ENCODE results near the gene VPS33A. TPM values are rescaled to one million over a fixed set of nuclear protein-coding genes. Genes with fewer than 3 reads are reported as not detected.

VPS33A gene
- total RNA-seq, 1 donor from 2014 or later: 34.3 TPM

DNA sequence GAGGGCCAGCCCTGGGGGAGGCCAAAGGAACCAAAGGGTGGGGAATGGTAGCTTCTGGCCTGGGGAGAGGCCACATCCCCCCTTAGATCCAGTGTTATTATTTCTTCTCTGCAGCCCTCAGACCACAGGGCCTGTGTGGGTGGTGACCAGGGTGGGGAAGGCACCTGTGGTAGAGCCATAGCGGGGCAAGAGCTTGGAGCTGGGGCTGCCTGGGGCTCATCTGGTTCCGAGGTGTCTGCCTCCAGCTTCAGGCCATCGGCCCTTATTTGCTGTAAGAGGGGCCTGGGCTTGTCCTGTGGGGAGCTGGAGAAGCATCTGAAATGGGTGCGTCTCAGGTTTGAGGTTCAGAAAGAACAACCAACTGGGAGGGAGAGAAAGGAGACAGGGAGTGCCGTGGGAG is 64.9 kb downstream of the VPS33A start:
- peaks cover 6% of the 10 kb centered on the region for H3K4me1 ChIP-seq (ENCODE audit: insufficient read depth, low read length)
- peaks cover 3% of the 10 kb centered on the region for H3K4me1 Mint-ChIP-seq (ENCODE audit: low read depth, unreplicated experiment)
- peaks cover 22% of the 10 kb centered on the region for H3K27me3 ChIP-seq (ENCODE audit: insufficient read depth, low read length)
- no peak overlapping the region for H3K4me3 ChIP-seq (ENCODE audit: insufficient read depth, low read depth, low read length)
- H3K36me3 Mint-ChIP-seq (ENCODE audit: low read depth, unreplicated experiment): no peaks in the 10 kb centered on the region
- H2AFZ ChIP-seq (ENCODE audit: low read depth, low read length): no peak overlapping the region
- TF ChIP-seq EZH2 (IDR thresholded peaks at IDR 0.05; ENCODE audit: insufficient read depth, low read length): no peak
- TF ChIP-seq, protein P1, sequence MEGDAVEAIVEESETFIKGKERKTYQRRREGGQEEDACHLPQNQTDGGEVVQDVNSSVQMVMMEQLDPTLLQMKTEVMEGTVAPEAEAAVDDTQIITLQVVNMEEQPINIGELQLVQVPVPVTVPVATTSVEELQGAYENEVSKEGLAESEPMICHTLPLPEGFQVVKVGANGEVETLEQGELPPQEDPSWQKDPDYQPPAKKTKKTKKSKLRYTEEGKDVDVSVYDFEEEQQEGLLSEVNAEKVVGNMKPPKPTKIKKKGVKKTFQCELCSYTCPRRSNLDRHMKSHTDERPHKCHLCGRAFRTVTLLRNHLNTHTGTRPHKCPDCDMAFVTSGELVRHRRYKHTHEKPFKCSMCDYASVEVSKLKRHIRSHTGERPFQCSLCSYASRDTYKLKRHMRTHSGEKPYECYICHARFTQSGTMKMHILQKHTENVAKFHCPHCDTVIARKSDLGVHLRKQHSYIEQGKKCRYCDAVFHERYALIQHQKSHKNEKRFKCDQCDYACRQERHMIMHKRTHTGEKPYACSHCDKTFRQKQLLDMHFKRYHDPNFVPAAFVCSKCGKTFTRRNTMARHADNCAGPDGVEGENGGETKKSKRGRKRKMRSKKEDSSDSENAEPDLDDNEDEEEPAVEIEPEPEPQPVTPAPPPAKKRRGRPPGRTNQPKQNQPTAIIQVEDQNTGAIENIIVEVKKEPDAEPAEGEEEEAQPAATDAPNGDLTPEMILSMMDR (IDR thresholded peaks at IDR 0.05; ENCODE audit: insufficient read depth, low read depth, low read length): no peak
- no peak overlapping the region for H3K27ac ChIP-seq (ENCODE audit: low read depth, low read length)
- no peaks in the 10 kb centered on the region for H3K36me3 ChIP-seq (ENCODE audit: insufficient read depth, low read length)
- H3K4me3 Mint-ChIP-seq (ENCODE audit: unreplicated experiment): no peak overlapping the region
- no peak overlapping the region for H3K4me2 ChIP-seq (ENCODE audit: low read length)
- peaks cover 19% of the 10 kb centered on the region for H4K20me1 ChIP-seq (ENCODE audit: insufficient read depth, low read length)
- H3K9me3 Mint-ChIP-seq (ENCODE audit: unreplicated experiment): peaks cover 4% of the 10 kb centered on the region
- no peaks in the 10 kb centered on the region for H3K79me2 ChIP-seq (ENCODE audit: insufficient read depth, low read length)
- no peaks in the 10 kb centered on the region for H3K9me3 ChIP-seq (ENCODE audit: insufficient read depth, low read depth, low read length)
- H3K9ac ChIP-seq (ENCODE audit: low read length): no peak overlapping the region
- FAIRE-seq: no peak
- H3K27ac Mint-ChIP-seq (ENCODE audit: unreplicated experiment): no peak overlapping the region
- DNase-seq (ENCODE audit: low read depth): no peak
- H3K27me3 Mint-ChIP-seq (ENCODE audit: low read depth, unreplicated experiment): peaks cover 23% of the 10 kb centered on the region

DNA sequence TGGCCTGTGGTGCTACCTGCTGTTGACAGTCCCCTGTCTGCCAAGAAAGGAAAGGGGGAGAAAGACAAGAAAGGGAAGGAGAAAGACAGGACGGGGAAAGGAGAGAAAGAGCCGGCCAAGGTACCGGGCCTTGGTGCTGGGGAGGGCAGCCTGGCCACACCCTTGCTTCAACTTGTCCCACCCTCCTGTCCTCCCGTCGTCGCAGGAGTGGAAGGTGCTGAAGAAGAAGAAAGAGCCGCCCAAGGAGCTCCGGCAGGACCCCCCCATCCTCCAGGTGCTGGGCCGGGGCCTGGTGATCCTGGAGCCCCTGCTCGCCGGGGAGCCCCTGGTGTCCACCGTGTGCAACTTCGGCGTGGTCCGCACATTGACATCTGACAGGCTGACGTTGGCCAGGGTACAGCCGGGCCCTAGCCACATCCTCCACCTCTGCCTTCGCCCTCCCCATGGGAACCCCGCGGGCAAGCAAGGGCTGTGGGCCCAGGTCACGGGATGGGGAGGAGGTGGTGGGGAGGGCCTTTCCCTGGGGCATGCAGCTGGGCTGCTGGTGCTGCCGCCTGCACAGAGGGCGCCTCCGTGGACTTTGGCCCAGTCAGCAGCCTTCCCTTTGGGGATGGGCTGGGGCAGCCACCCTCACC is 65.6 kb downstream of the VPS33A start:
- no peak overlapping the region for H3K27ac ChIP-seq (ENCODE audit: low read depth, low read length)
- FAIRE-seq: no peak
- DNase-seq (ENCODE audit: low read depth): no peak
- peaks cover 11% of the 10 kb centered on the region for H4K20me1 ChIP-seq (ENCODE audit: insufficient read depth, low read length)
- peaks cover 3% of the 10 kb centered on the region for H3K4me1 Mint-ChIP-seq (ENCODE audit: low read depth, unreplicated experiment)
- peaks cover 6% of the 10 kb centered on the region for H3K9me3 Mint-ChIP-seq (ENCODE audit: unreplicated experiment)
- H3K9me3 ChIP-seq (ENCODE audit: insufficient read depth, low read depth, low read length): no peaks in the 10 kb centered on the region
- H3K4me3 ChIP-seq (ENCODE audit: insufficient read depth, low read depth, low read length): no peak overlapping the region
- no peaks in the 10 kb centered on the region for H3K79me2 ChIP-seq (ENCODE audit: insufficient read depth, low read length)
- H3K27me3 ChIP-seq (ENCODE audit: insufficient read depth, low read length): peaks cover 19% of the 10 kb centered on the region
- TF ChIP-seq, protein P1 (IDR thresholded peaks at IDR 0.05; ENCODE audit: insufficient read depth, low read depth, low read length): no peak
- TF ChIP-seq EZH2 (IDR thresholded peaks at IDR 0.05; ENCODE audit: insufficient read depth, low read length): no peak
- H3K36me3 ChIP-seq (ENCODE audit: insufficient read depth, low read length): no peaks in the 10 kb centered on the region
- H3K4me2 ChIP-seq (ENCODE audit: low read length): no peak overlapping the region
- peaks cover 23% of the 10 kb centered on the region for H3K27me3 Mint-ChIP-seq (ENCODE audit: low read depth, unreplicated experiment)
- H3K9ac ChIP-seq (ENCODE audit: low read length): no peak overlapping the region
- peaks cover 6% of the 10 kb centered on the region for H3K4me1 ChIP-seq (ENCODE audit: insufficient read depth, low read length)
- no peak overlapping the region for H2AFZ ChIP-seq (ENCODE audit: low read depth, low read length)
- no peak overlapping the region for H3K27ac Mint-ChIP-seq (ENCODE audit: unreplicated experiment)
- H3K36me3 Mint-ChIP-seq (ENCODE audit: low read depth, unreplicated experiment): peaks cover 4% of the 10 kb centered on the region
- H3K4me3 Mint-ChIP-seq (ENCODE audit: unreplicated experiment): no peak overlapping the region

Measured in astrocyte (in vitro differentiated cells and primary cell).